Ovary (tissue), 9 donors: Measurements from ENCODE around the gene ARAF. TPM values are rescaled to one million over a fixed set of nuclear protein-coding genes. Genes with fewer than 3 reads are reported as not detected.

Experiments
- DNase-seq, 5 donors: peaks; one replicate each; pipeline ENCODE4 v3.0.0-alpha.2; 2019 to 2020
- H3K27ac ChIP-seq, 2 donors: fragments of 200-600 bp; one replicate each; pipeline versions ENCODE4 v1.5.1 to v1.8.0; 2019 to 2022
- H3K27me3 ChIP-seq: fragments of 200-600 bp; one replicate; pipeline ENCODE4 v1.8.0; 2022
- H3K36me3 ChIP-seq: fragments of 200-600 bp; sonication (generic); one replicate; pipeline ENCODE4 v1.5.1; 2019
- H3K4me1 ChIP-seq: one replicate; pipeline ENCODE4 v1.8.1; 2013; ENCODE audit warnings: mild to moderate bottlenecking, moderate library complexity; ENCODE audit not compliant: insufficient read depth
- H3K4me3 ChIP-seq: fragments of 200-600 bp; sonication (generic); one replicate; pipeline ENCODE4 v1.5.1; 2017
- H3K9me3 ChIP-seq, 2 donors: fragments of 200-600 bp in 1 of 2; sonication (generic) in 1 of 2; one replicate each; pipeline versions ENCODE4 v1.5.1 to v1.8.1; 2013 to 2019; ENCODE audit warnings: mild to moderate bottlenecking in 1 of 2, moderate library complexity in 1 of 2
- CTCF ChIP-seq, 3 donors: fragments of 450-650 bp in 2 of 3; fragments of 200-600 bp in 1 of 3; IDR thresholded peaks; one replicate each; pipeline versions ENCODE4 v1.5.1 to v1.8.0; 2016 to 2022; ENCODE audit warnings: antibody characterized with exemption in 3 of 3, mild to moderate bottlenecking in 1 of 3
- EP300 ChIP-seq: sonication (generic); formaldehyde crosslinking; IDR thresholded peaks from one replicate; pipeline ENCODE4 v1.6.1; 2017; ENCODE audit warnings: antibody characterized with exemption
- POLR2A ChIP-seq: fragments of 450-650 bp; IDR thresholded peaks from one replicate; pipeline ENCODE4 v1.6.1; 2017; ENCODE audit warnings: antibody characterized with exemption, mild to moderate bottlenecking, moderate library complexity
- WGBS, 3 donors: extraction: QIAGEN DNeasy Blood & Tissue Kit in 1 of 3; methylation state at CpG; one replicate each; pipeline versions ENCODE4 v1.1.5 to v1.1.7; 2013 to 2017; 5-methylcytosine and 5-hydroxymethylcytosine counted together
- intact Hi-C, 4 donors: fragments of 100-400 bp; cut with DNase I; formaldehyde crosslinking; loops; one replicate each; pipeline versions ENCODE4 v1.11.0 to v1.15.1; 2022 to 2023
- polyA plus RNA-seq, 2 donors: library from polyadenylated mRNA; stranded (reverse); fragments of 200-250 nt in 1 of 2; fragments of 350-450 nt in 1 of 2; fragmentation: Illumina TruSeq in 1 of 2; extraction: RNeasy Lipid Tissue Mini Kit (QIAGEN cat#74804) in 1 of 2; gene quantifications; one replicate each; pipeline ENCODE4 v1.2.3, GENCODE V29; 2013 to 2014
- total RNA-seq, 7 donors: library from RNA; depleted of rRNA in 2 of 7; stranded (reverse); fragments of >200 nt in 2 of 7; fragmentation: NEBNext Ultra II Directional in 3 of 7; extraction: Animal tissue kit (Norgen Biotek cat#: 25700) in 3 of 7; gene quantifications; one replicate each; pipeline versions ENCODE4 v1.1.0 to v1.2.4, GENCODE V29; 2016 to 2023
- donor health status: DM: no; HTN: no; CAD: no; lungs with moderate emphysema.
- donor health status: DM: no; HTN: no; CAD: no.
- donor health status: Bipolar disorder and iron deficiency.
- donor health status: DM: yes; HTN: yes; CAD: no.
- donor health status: DM: no; HTN: no; CAD: no.
- donor health status: DM: yes; HTN: yes; CAD: no.

Gene ARAF
- total and polyA plus RNA-seq, 9 donors = 24.9 to 76.9 (median 61.0) TPM

- peak in 1 of 5 donors; percentile 20 for DNase-seq
- no peak for TF ChIP-seq EP300
- TF ChIP-seq POLR2A = no peak
- TF ChIP-seq CTCF (IDR thresholded peaks at IDR 0.05) = no peak
- Histone ChIP-seq H3K4me3 (no peak overlapping the region), H3K27ac (peak overlapping the region; percentile 78 to 90), H3K27me3 (no peaks in the 10 kb centered on the region), H3K36me3 (no peaks in the 10 kb centered on the region), H3K9me3 (no peaks in the 10 kb centered on the region), H3K4me1 (peaks cover 7% of the 10 kb centered on the region)
- intact Hi-C loops = loop anchor here in 2 of 4 donors (10.0 kb wide), 2 partner anchors 60 to 70 kb away; no protein-coding TSS in a partner anchor
- WGBS, 3 donors = 57 to 66% (median 57%) methylated on average over 24 to 27 of the region's 27 CpGs
Measured at GRCh38 chrX:47574547-47575301, 13.7 kb downstream of the ARAF start.

DNA sequence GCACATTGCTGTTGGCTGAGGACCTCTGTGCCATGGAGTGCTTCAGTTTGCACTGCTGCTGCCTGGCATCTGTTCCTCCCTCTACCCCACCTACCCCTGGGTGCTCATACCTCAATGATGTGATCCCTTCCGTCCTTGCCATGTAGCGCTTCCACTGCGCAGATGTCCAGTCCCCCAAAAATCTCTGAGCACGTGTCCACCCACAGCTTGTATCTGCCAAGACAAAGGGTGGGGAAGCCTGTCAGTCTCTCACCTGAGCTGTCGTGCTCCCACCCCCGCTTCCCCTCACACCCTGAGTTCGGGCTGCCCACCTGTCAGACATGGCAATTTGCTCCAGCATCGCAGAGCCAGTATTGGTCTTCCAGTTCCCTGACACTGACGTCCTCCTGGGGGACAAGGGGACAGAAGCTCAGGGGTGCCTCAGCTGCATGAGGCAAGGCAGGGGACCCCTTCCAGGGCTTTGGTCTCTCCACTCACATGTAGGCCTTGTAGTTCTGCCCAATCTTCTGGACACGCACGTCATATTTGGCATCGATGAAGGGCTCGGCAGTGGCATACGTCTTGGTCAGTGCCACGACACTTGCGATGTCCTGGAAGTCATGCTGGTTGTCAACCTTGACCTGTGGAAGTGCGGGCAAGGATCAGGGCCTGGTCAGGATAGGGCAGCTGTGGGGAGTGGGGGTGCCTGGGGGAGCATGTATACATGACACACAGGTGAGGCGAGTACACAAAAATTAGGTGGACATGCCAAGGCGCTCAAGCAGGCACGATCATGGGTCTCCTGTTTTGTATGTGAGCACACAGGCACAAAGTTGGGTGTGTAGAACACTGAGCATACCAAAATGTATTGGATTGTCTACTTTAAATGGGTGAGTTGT, 15.3 kb downstream of the ARAF start:
- no peak for DNase-seq
- Histone ChIP-seq H3K9me3 (no peaks in the 10 kb centered on the region), H3K36me3 (no peaks in the 10 kb centered on the region), H3K4me3 (no peak overlapping the region), H3K4me1 (peaks cover 7% of the 10 kb centered on the region), H3K27ac (no peak overlapping the region), H3K27me3 (no peaks in the 10 kb centered on the region)
- intact Hi-C loops = loop anchor here in 2 of 4 donors (10.0 kb wide), 2 partner anchors 61 to 69 kb away; no protein-coding TSS in a partner anchor
- no peak for TF ChIP-seq POLR2A
- TF ChIP-seq CTCF (IDR thresholded peaks at IDR 0.05) = no peak
- TF ChIP-seq EP300 = no peak
- 88 to 90% (median 89%) methylated on average over 20 of the region's 20 CpGs for WGBS, 3 donors

DNA sequence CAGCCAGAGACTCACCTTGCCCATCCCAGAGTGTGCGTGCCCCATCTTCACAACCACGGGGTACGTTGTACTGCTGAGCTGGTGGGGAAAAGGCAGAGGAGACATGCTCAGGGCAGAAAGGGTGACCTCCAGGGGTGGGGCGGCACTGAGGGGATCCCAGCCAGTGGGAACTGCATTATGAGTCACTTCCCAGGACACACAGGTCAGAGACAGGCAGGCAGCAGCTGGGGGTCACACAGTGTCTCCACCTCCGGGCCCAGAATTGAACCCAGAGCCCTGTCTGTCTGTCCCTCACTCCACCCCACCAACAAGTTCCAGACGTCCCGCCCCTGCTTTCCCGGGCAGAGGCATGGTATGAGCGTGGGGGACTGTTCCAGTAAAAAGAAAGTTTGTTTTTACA, 16.4 kb downstream of the ARAF start:
- intact Hi-C loops = loop anchor here in 2 of 4 donors (10.0 kb wide), 2 partner anchors 63 to 67 kb away; no protein-coding TSS in a partner anchor
- Histone ChIP-seq H3K36me3 (no peaks in the 10 kb centered on the region), H3K27me3 (no peaks in the 10 kb centered on the region), H3K4me3 (no peak overlapping the region), H3K9me3 (no peaks in the 10 kb centered on the region), H3K4me1 (peaks cover 8% of the 10 kb centered on the region), H3K27ac (no peak overlapping the region)
- TF ChIP-seq CTCF (IDR thresholded peaks at IDR 0.05) = no peak
- peak in 1 of 5 donors; percentile 19 for DNase-seq
- 44 to 57% (median 50%) methylated on average over 9 of the region's 9 CpGs for WGBS, 3 donors

GRCh38 chrX:47577901-47578300, 16.9 kb downstream of the ARAF start:
- DNase-seq = no peak
- no peaks in the 10 kb centered on the region for H3K36me3 ChIP-seq
- H3K4me3 ChIP-seq = no peak overlapping the region
- H3K27ac ChIP-seq = no peak overlapping the region
- TF ChIP-seq EP300 (no peak), CTCF (IDR thresholded peaks at IDR 0.05) (no peak), POLR2A (no peak)
- no peaks in the 10 kb centered on the region for H3K9me3 ChIP-seq
- H3K27me3 ChIP-seq = no peaks in the 10 kb centered on the region
- 55 to 70% (median 61%) methylated on average over 3 of the region's 3 CpGs for WGBS, 3 donors
- intact Hi-C loops = loop anchor here in 2 of 4 donors (10.0 kb wide), 2 partner anchors 63 to 67 kb away; no protein-coding TSS in a partner anchor
- H3K4me1 ChIP-seq = peaks cover 7% of the 10 kb centered on the region
